Effector memory CD8-positive, alpha-beta T cell (primary cell): ENCODE results near the gene ABCA8.
"Not testable (repeated sequence)": the region's sequence is repeated elsewhere in the genome, so short reads cannot be mapped to it uniquely, and the experiment has no call there.

Source experiments
- ATAC-seq: fragments of 150-1000 bp; cut with Tn5 transposase; replicated peaks from 2 replicates; pipeline ENCODE4 v1.10.0; 2021; ENCODE audit warnings: mild to moderate bottlenecking, moderate library complexity
- DNase-seq, 3 experiments: peaks; one replicate each; pipeline ENCODE4 v3.0.0; 2021
- H3K27ac Mint-ChIP-seq, 2 donors: one replicate each; pipeline ENCODE4 v1.8.0; 2022; ENCODE audit warnings: mild to moderate bottlenecking in 2 of 2, mixed read lengths in 2 of 2, moderate library complexity in 2 of 2
- H3K27me3 Mint-ChIP-seq, 2 donors: one replicate each; pipeline ENCODE4 v1.8.0; 2022; ENCODE audit warnings: mixed read lengths in 2 of 2
- H3K36me3 Mint-ChIP-seq: one replicate; pipeline ENCODE4 v1.8.0; 2022; ENCODE audit warnings: mild to moderate bottlenecking, moderate library complexity, mixed read lengths; ENCODE audit not compliant: insufficient read depth
- H3K4me1 Mint-ChIP-seq, 2 donors: one replicate each; pipeline ENCODE4 v1.8.0; 2022; ENCODE audit warnings: low read depth in 2 of 2, mixed read lengths in 2 of 2
- H3K4me3 Mint-ChIP-seq, 2 donors: one replicate each; pipeline ENCODE4 v1.8.0; 2022; ENCODE audit warnings: mild to moderate bottlenecking in 2 of 2, mixed read lengths in 2 of 2, moderate library complexity in 2 of 2
- H3K9me3 Mint-ChIP-seq, 2 donors: one replicate each; pipeline ENCODE4 v1.8.0; 2022; ENCODE audit warnings: mixed read lengths in 2 of 2
- total RNA-seq, 9 experiments: gene quantifications; one replicate each; lab custom pipeline; 2026; lab: John Stamatoyannopoulos, UW

Gene ABCA8
- total RNA-seq: 0 to 1.1 (median 0) reads per million in 9 experiments

GRCh38 chr17:68955181-68955841, at the start of gene ABCA8:
Gene ABCA8, minus strand, starts transcription at chr17:68955392. Its CDS starts 13,358 bp downstream, at chr17:68942034.
- Mint-ChIP-seq H3K9me3 (no peaks in the 10 kb centered on the region), H3K27ac (no peak within 1 kb of the TSS), H3K27me3 (peaks cover 6 to 20% of the 10 kb centered on the region in 2 donors), H3K36me3 (no peaks in the 10 kb centered on the region), H3K4me1 (no peaks in the 10 kb centered on the region), H3K4me3 (no peak within 1 kb of the TSS)
- DNase-seq: no peak
- ATAC-seq: no peak

GRCh38 chr17:69004759-69005158, 49.6 kb upstream of the ABCA8 start:
- H3K4me1 Mint-ChIP-seq, H3K27ac Mint-ChIP-seq, H3K9me3 Mint-ChIP-seq, ATAC-seq, H3K36me3 Mint-ChIP-seq, H3K4me3 Mint-ChIP-seq, DNase-seq: not testable (repeated sequence)
- peaks cover 8 to 16% of the 10 kb centered on the region in 2 donors for H3K27me3 Mint-ChIP-seq

GRCh38 chr17:68999743-69000142, 44.6 kb upstream of the ABCA8 start:
- H3K27me3 Mint-ChIP-seq, DNase-seq, H3K36me3 Mint-ChIP-seq, H3K4me3 Mint-ChIP-seq, H3K4me1 Mint-ChIP-seq, ATAC-seq, H3K9me3 Mint-ChIP-seq, H3K27ac Mint-ChIP-seq: not testable (repeated sequence)

GRCh38 chr17:68993112-68993511, 37.9 kb upstream of the ABCA8 start:
- DNase-seq: no peak
- Mint-ChIP-seq H3K4me3 (no peak overlapping the region), H3K9me3 (no peaks in the 10 kb centered on the region), H3K36me3 (no peaks in the 10 kb centered on the region), H3K27me3 (no peaks in the 10 kb centered on the region), H3K4me1 (no peaks in the 10 kb centered on the region), H3K27ac (no peak overlapping the region)
- no peak for ATAC-seq

GRCh38 chr17:68987966-68988365, 32.8 kb upstream of the ABCA8 start:
- ATAC-seq: no peak
- no peaks in the 10 kb centered on the region for H3K36me3 Mint-ChIP-seq

GRCh38 chr17:68981288-68981687, 26.1 kb upstream of the ABCA8 start:
- DNase-seq (no peak), ATAC-seq (no peak)
- Mint-ChIP-seq H3K36me3 (no peaks in the 10 kb centered on the region), H3K27me3 (peaks cover 12 to 24% of the 10 kb centered on the region in 2 donors), H3K9me3 (peaks cover 0 to 7% of the 10 kb centered on the region in 2 donors), H3K4me3 (no peak overlapping the region), H3K27ac (no peak overlapping the region), H3K4me1 (no peaks in the 10 kb centered on the region)

More at GRCh38 chr17:68987966-68988365, 32.8 kb upstream of the ABCA8 start:
- no peak overlapping the region for H3K27ac Mint-ChIP-seq
- no peak overlapping the region for H3K4me3 Mint-ChIP-seq
- peaks cover 0 to 9% of the 10 kb centered on the region in 2 donors for H3K27me3 Mint-ChIP-seq
- peaks cover 0 to 4% of the 10 kb centered on the region in 2 donors for H3K9me3 Mint-ChIP-seq
- H3K4me1 Mint-ChIP-seq: no peaks in the 10 kb centered on the region
- no peak for DNase-seq

- no peak overlapping the region for H3K27ac Mint-ChIP-seq
- peaks cover 0 to 2% of the 10 kb centered on the region in 2 donors for H3K9me3 Mint-ChIP-seq
- peaks cover 36 to 52% of the 10 kb centered on the region in 2 donors for H3K27me3 Mint-ChIP-seq
- no peaks in the 10 kb centered on the region for H3K4me1 Mint-ChIP-seq
- DNase-seq: no peak
- H3K36me3 Mint-ChIP-seq: peaks cover 4% of the 10 kb centered on the region
- H3K4me3 Mint-ChIP-seq: no peak overlapping the region
- no peak for ATAC-seq
Observed at GRCh38 chr17:68973098-68973846, 18.1 kb upstream of the ABCA8 start.

GRCh38 chr17:68972119-68972704, 17.0 kb upstream of the ABCA8 start:
- H3K27ac Mint-ChIP-seq: no peak overlapping the region
- ATAC-seq: no peak
- peaks cover 0 to 2% of the 10 kb centered on the region in 2 donors for H3K9me3 Mint-ChIP-seq
- H3K36me3 Mint-ChIP-seq: peaks cover 4% of the 10 kb centered on the region
- H3K4me1 Mint-ChIP-seq: no peaks in the 10 kb centered on the region
- H3K27me3 Mint-ChIP-seq: peaks cover 32 to 46% of the 10 kb centered on the region in 2 donors
- DNase-seq: no peak
- no peak overlapping the region for H3K4me3 Mint-ChIP-seq

GRCh38 chr17:68969101-68969500, 13.9 kb upstream of the ABCA8 start:
- H3K27me3 Mint-ChIP-seq: peaks cover 18 to 21% of the 10 kb centered on the region in 2 donors
- no peak for ATAC-seq
- H3K27ac Mint-ChIP-seq: no peak overlapping the region
- H3K4me3 Mint-ChIP-seq: no peak overlapping the region
- H3K36me3 Mint-ChIP-seq: peaks cover 4% of the 10 kb centered on the region
- H3K4me1 Mint-ChIP-seq: no peaks in the 10 kb centered on the region
- DNase-seq: no peak
- no peaks in the 10 kb centered on the region for H3K9me3 Mint-ChIP-seq

GRCh38 chr17:68963958-68964357, 8.8 kb upstream of the ABCA8 start:
- H3K27me3 Mint-ChIP-seq: peaks cover under 1 to 12% of the 10 kb centered on the region in 2 donors
- DNase-seq (no peak), ATAC-seq (no peak)
- H3K4me1 Mint-ChIP-seq: no peaks in the 10 kb centered on the region
- H3K27ac Mint-ChIP-seq: no peak overlapping the region
- H3K9me3 Mint-ChIP-seq: no peaks in the 10 kb centered on the region
- H3K4me3 Mint-ChIP-seq: no peak overlapping the region
- no peaks in the 10 kb centered on the region for H3K36me3 Mint-ChIP-seq

GRCh38 chr17:68961214-68961882, 6.2 kb upstream of the ABCA8 start:
- no peaks in the 10 kb centered on the region for H3K9me3 Mint-ChIP-seq
- ATAC-seq (no peak), DNase-seq (no peak)
- H3K36me3 Mint-ChIP-seq: no peaks in the 10 kb centered on the region
- no peak overlapping the region for H3K27ac Mint-ChIP-seq
- H3K27me3 Mint-ChIP-seq: peaks cover 0 to 8% of the 10 kb centered on the region in 2 donors
- no peaks in the 10 kb centered on the region for H3K4me1 Mint-ChIP-seq
- H3K4me3 Mint-ChIP-seq: no peak overlapping the region

GRCh38 chr17:68959117-68959516, 3.9 kb upstream of the ABCA8 start:
- H3K27ac Mint-ChIP-seq, DNase-seq, H3K4me1 Mint-ChIP-seq, H3K27me3 Mint-ChIP-seq, H3K36me3 Mint-ChIP-seq, H3K9me3 Mint-ChIP-seq, H3K4me3 Mint-ChIP-seq, ATAC-seq: not testable (repeated sequence)

- DNase-seq (no peak), ATAC-seq (no peak)
- Mint-ChIP-seq H3K4me3 (no peak overlapping the region), H3K9me3 (no peaks in the 10 kb centered on the region), H3K4me1 (no peaks in the 10 kb centered on the region), H3K27me3 (peaks cover 5 to 12% of the 10 kb centered on the region in 2 donors), H3K36me3 (no peaks in the 10 kb centered on the region), H3K27ac (no peak overlapping the region)
Observed at GRCh38 chr17:68957944-68958343, 2.8 kb upstream of the ABCA8 start.
